Left ventricle myocardium superior (tissue), 1 donor: Measurements from ENCODE around the gene ERCC6. TPM values are rescaled to one million over a fixed set of nuclear protein-coding genes. Genes with fewer than 3 reads are reported as not detected.
A peak's percentile ranks its signal among the peaks of the same experiment; 100 is the strongest.

Experiments used
- ATAC-seq: fragments of 200-7000 bp; cut with Tn5 transposase; one replicate; pipeline ENCODE4 v1.9.1; 2020; ENCODE audit warnings: mild to moderate bottlenecking, moderate library complexity
- DNase-seq: peaks from one replicate; pipeline ENCODE4 v3.0.0-alpha.2; 2020
- intact Hi-C: fragments of 100-400 bp; cut with micrococcal nuclease; formaldehyde crosslinking; loops from one replicate; pipeline ENCODE4 v1.11.0; 2022
- total RNA-seq: library from RNA; stranded (reverse); fragmentation: NEBNext Ultra II Directional; extraction: Animal tissue kit (Norgen Biotek cat#: 25700); gene quantifications from one replicate; pipeline ENCODE4 v1.2.1, GENCODE V29; 2021
- donor health status: DM: no; HTN: yes; CAD: no; lungs with severe emphysema.

Gene ERCC6
- total RNA-seq, 1 donor from 2014 or later = 25.1 TPM

DNA sequence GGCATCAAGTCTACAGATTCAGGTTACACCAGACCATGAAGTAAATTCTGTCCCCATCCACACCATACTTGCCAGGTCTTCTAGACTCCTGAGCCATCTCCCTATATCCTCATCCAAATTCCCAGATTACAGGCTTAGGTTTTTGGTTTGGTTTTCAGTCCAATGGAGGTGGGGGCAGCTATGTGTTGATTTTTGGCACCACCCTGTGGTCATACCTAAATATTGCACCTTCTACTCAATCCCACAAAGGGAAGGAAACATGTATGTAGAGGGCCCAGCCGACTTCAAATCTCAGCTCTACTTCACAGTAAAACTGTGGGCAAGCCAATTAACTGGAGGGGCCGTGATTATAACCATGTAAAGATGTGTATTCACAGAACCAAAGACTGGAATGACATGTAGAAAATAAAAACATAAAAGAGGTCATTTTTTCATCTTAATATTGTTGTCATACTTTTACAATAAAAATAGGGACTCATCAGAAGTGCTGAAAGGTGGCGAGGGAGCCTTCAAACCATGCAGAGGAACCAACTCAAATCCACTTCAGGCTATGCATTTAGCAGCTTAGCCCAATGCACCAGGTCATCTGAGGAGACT is 19.8 kb downstream of the ERCC6 start:
- DNase-seq (no peak), ATAC-seq (peak; percentile 75)
- intact Hi-C loops = loop anchor here (10.0 kb wide), 1 partner anchor 114 kb away; no protein-coding TSS in a partner anchor

DNA sequence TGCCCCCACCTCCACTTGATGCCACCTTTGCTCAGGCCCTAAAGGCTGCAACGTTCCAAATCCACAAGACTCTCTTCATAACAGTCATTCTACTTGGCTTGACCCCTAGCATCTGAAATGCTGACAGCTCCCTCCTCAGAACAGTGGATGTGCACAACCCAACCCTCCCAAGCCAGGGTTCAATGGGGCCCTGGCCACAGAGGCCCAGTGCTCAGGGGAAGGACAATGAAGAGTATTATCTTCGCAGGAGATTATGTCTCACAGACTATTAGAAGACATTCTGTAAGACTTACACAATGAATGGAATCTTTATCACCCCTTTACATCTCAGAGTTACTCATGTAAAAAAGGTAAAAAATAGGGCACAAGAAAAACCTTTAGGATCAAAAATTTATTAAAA is 20.4 kb downstream of the ERCC6 start:
- no peak for DNase-seq
- ATAC-seq = no peak
- intact Hi-C loops = loop anchor here (10.0 kb wide), 1 partner anchor 114 kb away; no protein-coding TSS in a partner anchor

- intact Hi-C loops = loop anchor here (10.0 kb wide), 1 partner anchor 112 kb away; no protein-coding TSS in a partner anchor
- no peak for ATAC-seq
- no peak for DNase-seq
Measured at GRCh38 chr10:49516216-49516970, 22.5 kb downstream of the ERCC6 start.

DNA sequence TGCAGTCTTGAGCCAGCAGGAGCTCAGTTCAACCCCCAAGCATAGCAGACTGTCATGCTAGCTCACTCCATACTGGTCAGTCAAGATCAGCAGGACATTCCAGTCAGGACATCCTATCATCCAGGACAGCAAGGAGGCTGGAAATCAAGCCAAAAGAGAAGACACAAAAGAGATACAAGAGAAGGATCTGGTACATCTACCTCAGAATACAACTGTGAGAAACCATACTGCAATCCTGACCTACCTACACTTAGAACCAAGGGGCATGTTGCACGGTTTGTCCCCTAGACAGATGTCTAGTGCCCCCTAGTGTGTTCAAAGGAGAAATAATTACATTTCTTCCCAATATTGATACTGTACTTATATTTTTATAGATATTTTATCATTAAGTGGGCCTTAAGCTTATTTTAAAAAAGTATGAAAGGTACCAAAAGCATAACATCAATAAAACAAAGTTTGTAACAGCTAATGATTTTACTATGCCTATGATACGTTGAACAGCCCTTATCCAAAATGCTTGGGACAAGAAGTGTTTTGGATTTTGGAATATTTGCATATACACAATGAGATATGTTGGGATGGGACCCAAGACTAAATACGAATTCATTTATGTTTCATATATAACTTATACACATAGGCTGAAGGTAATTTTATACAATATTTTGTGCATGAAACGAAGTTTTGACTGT is 26.7 kb downstream of the ERCC6 start:
- ATAC-seq (peak; percentile 48), DNase-seq (no peak)
- intact Hi-C loops = loop anchor here (10.0 kb wide), 1 partner anchor 107 kb away; no protein-coding TSS in a partner anchor

- intact Hi-C loops = loop anchor here (10.0 kb wide), 1 partner anchor 105 kb away; no protein-coding TSS in a partner anchor
Measured at GRCh38 chr10:49509771-49510303, 29.1 kb downstream of the ERCC6 start.

GRCh38 chr10:49508654-49509053 is 30.3 kb downstream of the ERCC6 start:
- ATAC-seq = peak; percentile 69
- intact Hi-C loops = no loop called here
- DNase-seq = no peak

More at GRCh38 chr10:49509771-49510303, 29.1 kb downstream of the ERCC6 start:
- ATAC-seq (no peak), DNase-seq (no peak)

- intact Hi-C loops = no loop called here
- DNase-seq (no peak), ATAC-seq (no peak)
Measured at GRCh38 chr10:49508249-49508648, 30.7 kb downstream of the ERCC6 start.

DNA sequence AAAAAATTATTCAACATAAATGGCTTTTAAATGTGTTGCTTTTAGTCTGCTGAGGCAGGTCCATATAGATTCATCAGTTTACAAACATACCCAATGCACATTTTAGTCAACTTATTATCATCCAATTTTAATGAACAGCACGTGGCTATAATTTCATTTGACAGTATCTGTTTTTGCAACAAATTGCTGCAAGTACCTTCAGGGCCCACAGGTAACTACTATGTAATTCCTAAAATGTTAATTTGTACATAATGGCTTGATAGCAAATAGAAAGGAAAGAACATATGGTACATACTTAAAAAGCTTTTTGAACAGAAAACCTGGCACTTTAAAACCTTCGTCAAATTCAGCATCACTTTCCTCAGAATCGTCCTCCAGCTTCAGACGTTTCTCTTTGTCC is 33.3 kb downstream of the ERCC6 start:
- DNase-seq (no peak), ATAC-seq (no peak)
- intact Hi-C loops = no loop called here

DNA sequence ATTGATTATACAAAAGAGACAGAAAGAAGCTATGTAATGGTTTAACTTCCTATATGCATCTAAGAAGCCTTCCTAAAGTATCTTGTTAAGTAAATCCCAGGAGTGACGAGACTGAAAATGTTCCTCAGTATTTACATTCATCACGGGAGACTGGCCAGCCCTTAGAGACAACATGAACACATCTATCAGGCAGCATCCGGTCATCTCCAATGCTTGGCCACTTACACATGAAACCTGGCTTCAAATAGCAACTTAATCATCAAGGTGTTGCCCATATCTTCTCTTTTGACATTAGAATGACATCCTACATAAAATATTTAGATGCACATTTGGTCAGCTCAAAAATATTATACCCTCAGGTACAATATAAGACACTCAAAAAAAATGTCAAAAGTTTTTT is 33.8 kb downstream of the ERCC6 start:
- no peak for ATAC-seq
- intact Hi-C loops = no loop called here

DNA sequence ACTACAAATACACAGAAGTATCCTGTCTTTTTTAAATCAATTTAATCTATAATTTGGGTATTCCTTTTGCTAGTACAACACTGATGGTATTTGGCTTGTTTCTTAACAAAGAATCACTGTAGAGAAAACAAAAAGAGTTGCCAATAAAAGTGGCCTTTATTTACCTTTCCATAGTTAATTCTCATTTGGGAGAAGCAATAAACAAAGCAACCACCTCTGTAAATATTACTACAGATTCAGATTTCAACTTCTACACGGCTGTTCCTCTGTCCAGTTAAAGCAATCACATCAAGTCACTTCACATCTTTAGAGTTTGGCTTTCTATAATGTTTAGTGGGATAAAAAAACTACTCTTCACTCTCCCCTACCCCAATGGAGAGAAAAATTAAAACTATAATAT is 34.4 kb downstream of the ERCC6 start:
- intact Hi-C loops = no loop called here
- no peak for DNase-seq
- no peak for ATAC-seq

More for the DNA sequence above, 33.8 kb downstream of the ERCC6 start:
- no peak for DNase-seq

DNA sequence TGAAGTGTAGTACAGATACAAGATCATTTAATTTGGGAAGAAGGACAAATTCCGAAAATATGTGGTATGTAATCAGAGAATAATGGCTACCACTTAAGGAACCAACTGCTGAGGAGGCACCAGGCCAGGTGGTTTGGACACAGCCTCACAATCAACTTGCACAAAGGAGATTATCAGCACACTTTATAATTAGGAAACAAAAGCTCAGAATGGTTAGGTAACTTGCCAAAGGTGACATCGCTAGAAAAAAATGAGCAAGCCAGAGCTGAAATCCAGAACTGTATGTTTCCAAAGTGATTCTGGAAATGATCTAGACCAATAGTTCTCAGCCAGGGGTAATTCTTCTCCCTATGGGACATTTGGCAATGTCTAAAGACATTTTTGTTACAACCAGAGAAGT is 36.6 kb downstream of the ERCC6 start:
- ATAC-seq (peak; percentile 66), DNase-seq (no peak)
- intact Hi-C loops = no loop called here

DNA sequence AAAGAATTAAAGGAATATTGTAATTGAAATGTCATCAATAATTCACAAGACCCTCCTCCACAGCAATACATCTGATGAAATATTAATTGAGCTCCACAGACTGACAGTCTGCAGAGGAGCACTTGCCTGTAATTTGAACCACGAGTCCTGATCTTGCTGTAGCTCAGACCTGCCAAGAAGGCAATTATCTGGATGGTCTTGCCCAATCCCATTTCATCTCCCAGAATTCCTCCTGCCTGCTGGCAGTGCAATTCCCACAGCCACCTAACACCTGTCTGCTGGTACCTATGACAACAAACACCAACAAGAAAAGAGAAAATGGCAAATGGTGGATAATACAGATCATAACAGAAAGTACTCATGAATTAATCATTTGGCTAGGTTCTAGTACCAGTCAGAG is 38.5 kb downstream of the ERCC6 start:
- DNase-seq (no peak), ATAC-seq (peak; percentile 78)
- intact Hi-C loops = no loop called here

GRCh38 chr10:49499305-49499851 is 39.5 kb downstream of the ERCC6 start:
- intact Hi-C loops = no loop called here
- DNase-seq = no peak
- no peak for ATAC-seq

- no peak for ATAC-seq
- intact Hi-C loops = no loop called here
- no peak for DNase-seq
Measured at GRCh38 chr10:49498425-49498824, 40.5 kb downstream of the ERCC6 start.

GRCh38 chr10:49497358-49497757 is 41.6 kb downstream of the ERCC6 start:
- ATAC-seq (no peak), DNase-seq (no peak)
- intact Hi-C loops = no loop called here

- ATAC-seq (no peak), DNase-seq (no peak)
- intact Hi-C loops = no loop called here
Measured at GRCh38 chr10:49488056-49488717, 50.7 kb downstream of the ERCC6 start.

DNA sequence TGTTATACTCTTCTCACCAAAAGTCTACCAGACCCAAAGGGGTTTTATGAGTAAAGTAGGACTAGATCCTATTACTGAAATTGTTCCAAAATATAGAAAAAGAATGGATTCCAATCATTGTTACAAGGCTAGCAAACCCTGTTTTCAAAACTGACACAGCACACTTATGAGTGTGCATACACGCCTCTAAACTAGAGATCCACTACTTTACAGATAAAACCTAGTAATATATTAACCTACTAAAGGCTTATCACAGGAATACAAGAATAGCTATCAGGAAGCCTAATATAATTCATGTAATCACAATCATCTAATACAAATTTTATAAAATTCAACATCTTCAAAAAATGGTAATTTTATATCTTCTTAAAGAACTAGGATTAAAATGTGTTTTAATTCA is 52.2 kb downstream of the ERCC6 start:
- ATAC-seq = no peak
- intact Hi-C loops = no loop called here

DNA sequence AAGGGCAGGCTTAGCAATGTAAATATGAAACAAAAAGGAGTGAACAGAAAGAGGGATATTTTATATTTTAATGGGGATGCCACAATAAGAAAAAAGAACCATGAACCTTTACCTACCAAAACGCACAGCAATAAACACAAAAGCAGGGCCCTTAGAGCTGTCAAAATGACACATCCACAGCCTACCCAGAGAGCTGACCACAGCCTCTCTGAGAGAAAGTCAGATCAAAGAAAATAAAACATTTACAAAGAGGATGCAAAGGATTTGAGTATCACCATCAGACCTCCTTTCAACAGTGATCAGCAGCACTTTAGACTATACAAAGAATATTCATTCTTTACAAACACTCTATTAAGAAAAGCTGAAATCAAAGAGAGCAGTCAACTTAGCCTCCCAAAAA is 52.9 kb downstream of the ERCC6 start:
- no peak for DNase-seq
- no peak for ATAC-seq
- intact Hi-C loops = no loop called here

More for the DNA sequence above, 52.2 kb downstream of the ERCC6 start:
- no peak for DNase-seq
